CD4-positive, alpha-beta T cell (primary cell): Measurements from ENCODE around the gene ZFYVE1. TPM values are rescaled to one million over a fixed set of nuclear protein-coding genes. Genes with fewer than 3 reads are reported as not detected.
"Not testable (repeated sequence)": the region's sequence is repeated elsewhere in the genome, so short reads cannot be mapped to it uniquely, and the experiment has no call there.

Source experiments
- ATAC-seq: fragments of 200-7000 bp; cut with Tn5 transposase; one replicate; pipeline ENCODE4 v1.10.0; 2022; ENCODE audit warnings: mild to moderate bottlenecking; ENCODE audit not compliant: poor library complexity
- CTCF ChIA-PET: fragments of 350-600 bp; sonication (Branson Sonifier 250); formaldehyde crosslinking; loops from one replicate; lab custom pipeline; 2021; ENCODE audit warnings: antibody characterized with exemption, inconsistent platforms; lab: Charles Lee
- POLR2A ChIA-PET: fragments of 350-600 bp; sonication (Branson Sonifier 250); formaldehyde crosslinking; loops from one replicate; lab custom pipeline; 2021; ENCODE audit warnings: antibody characterized with exemption, inconsistent platforms; lab: Charles Lee
- DNase-seq, 14 experiments: peaks; one replicate each; pipeline ENCODE4 v3.0.0-alpha.2; 2013 to 2020; ENCODE audit warnings: mixed read lengths in 2 of 14
- H3K27ac ChIP-seq, 2 donors: one replicate each; pipeline versions ENCODE4 v1.5.1 to v1.7.0; 2013; ENCODE audit warnings: low read length in 2 of 2, low read depth in 1 of 2, mild to moderate bottlenecking in 1 of 2
- H3K27me3 ChIP-seq, 2 experiments: 1 replicate in 1 of 2; 2 replicates in 1 of 2; pipeline versions ENCODE4 v1.6.1 to v1.7.0; 2013; ENCODE audit warnings: low read length in 2 of 2, control low read depth in 1 of 2, mild to moderate bottlenecking in 1 of 2, moderate library complexity in 1 of 2; ENCODE audit not compliant: insufficient read depth in 2 of 2, control insufficient read depth in 1 of 2
- H3K36me3 ChIP-seq: one replicate; pipeline ENCODE4 v1.6.1; 2013; ENCODE audit warnings: low read length, control low read depth; ENCODE audit not compliant: insufficient read depth
- H3K4me1 ChIP-seq: one replicate; pipeline ENCODE4 v1.6.1; 2013; ENCODE audit warnings: low read length, control low read depth; ENCODE audit not compliant: insufficient read depth
- H3K4me3 ChIP-seq: one replicate; pipeline ENCODE4 v1.5.1; 2013; ENCODE audit warnings: mild to moderate bottlenecking, low read length, moderate library complexity
- H3K9me3 ChIP-seq, 2 experiments: 1 replicate in 1 of 2; 2 replicates in 1 of 2; pipeline versions ENCODE4 v1.6.1 to v1.7.0; 2013; ENCODE audit warnings: low read length in 2 of 2, mild to moderate bottlenecking in 2 of 2, control low read depth in 1 of 2, moderate library complexity in 1 of 2; ENCODE audit not compliant: control insufficient read depth in 1 of 2, insufficient read depth in 1 of 2
- H3K27ac Mint-ChIP-seq: one replicate; pipeline ENCODE4 v1.8.0; 2020; ENCODE audit warnings: mixed read lengths
- H3K27me3 Mint-ChIP-seq: one replicate; pipeline ENCODE4 v1.8.0; 2021; ENCODE audit warnings: mixed read lengths
- H3K36me3 Mint-ChIP-seq: one replicate; pipeline ENCODE4 v1.8.0; 2021; ENCODE audit warnings: low read depth, mixed read lengths
- H3K4me1 Mint-ChIP-seq: one replicate; pipeline ENCODE4 v1.8.0; 2021; ENCODE audit warnings: low read depth, mixed read lengths
- H3K4me3 Mint-ChIP-seq: one replicate; pipeline ENCODE4 v1.8.0; 2020; ENCODE audit warnings: mild to moderate bottlenecking, mixed read lengths
- H3K9me3 Mint-ChIP-seq: one replicate; pipeline ENCODE4 v1.8.0; 2020; ENCODE audit warnings: mixed read lengths
- intact Hi-C, 2 experiments: fragments of 100-400 bp; cut with DNase I in 1 of 2; cut with micrococcal nuclease in 1 of 2; formaldehyde crosslinking; loops; one replicate each; pipeline versions ENCODE4 v1.15.1 to v1.9.0; 2023 to 2025; cut with DNase I, micrococcal nuclease
- total RNA-seq, 174 experiments: library from RNA in 2 of 174; stranded (reverse) in 2 of 174; gene quantifications; one replicate each; pipeline ENCODE4 v1.2.3 and lab custom pipeline; 2021 to 2026
- TF ChIP-seq, protein P1 (sequence below): fragments of 200-600 bp; IDR thresholded peaks from one replicate; pipeline ENCODE4 v1.8.0; 2022; ENCODE audit warnings: antibody characterized with exemption, mild to moderate bottlenecking

ZFYVE1 gene
- total RNA-seq, 2 experiments from 2014 or later, result 9.3 to 10.9 TPM

DNA sequence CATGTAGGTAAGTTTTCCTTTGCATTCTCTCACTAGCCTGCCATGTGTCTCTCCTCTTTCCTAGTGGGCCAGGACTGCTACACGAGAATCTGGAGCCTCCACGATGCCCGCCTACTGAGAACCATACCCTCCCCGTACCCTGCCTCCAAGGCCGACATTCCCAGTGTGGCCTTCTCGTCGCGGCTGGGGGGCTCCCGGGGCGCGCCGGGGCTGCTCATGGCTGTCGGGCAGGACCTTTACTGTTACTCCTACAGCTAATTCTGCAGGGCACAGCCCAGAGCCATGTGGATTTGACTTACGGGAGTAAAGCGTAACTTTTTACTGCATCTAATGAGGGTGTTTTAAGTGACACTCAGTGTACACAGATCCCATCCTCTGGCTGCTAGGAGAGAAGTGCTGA, 68.4 kb downstream of the ZFYVE1 start:
- H3K27ac Mint-ChIP-seq, result no peak overlapping the region
- no peaks in the 10 kb centered on the region for H3K9me3 Mint-ChIP-seq
- peaks cover 57% of the 10 kb centered on the region for H3K36me3 ChIP-seq

GRCh38 chr14:72957213-72957612, 69.7 kb downstream of the ZFYVE1 start:
- CTCF ChIA-PET, result no interaction called here
- H3K36me3 Mint-ChIP-seq, result peaks cover 82% of the 10 kb centered on the region
- no peaks in the 10 kb centered on the region for H3K4me1 Mint-ChIP-seq

More for the DNA sequence above, 68.4 kb downstream of the ZFYVE1 start:
- DNase-seq, result no peak
- Histone ChIP-seq H3K4me1 (no peaks in the 10 kb centered on the region), H3K4me3 (no peak overlapping the region), H3K9me3 (no peaks in the 10 kb centered on the region), H3K27ac (no peak overlapping the region), H3K27me3 (no peaks in the 10 kb centered on the region)
- intact Hi-C loops, result no loop called here
- H3K4me1 Mint-ChIP-seq, result no peaks in the 10 kb centered on the region
- TF ChIP-seq, protein P1, sequence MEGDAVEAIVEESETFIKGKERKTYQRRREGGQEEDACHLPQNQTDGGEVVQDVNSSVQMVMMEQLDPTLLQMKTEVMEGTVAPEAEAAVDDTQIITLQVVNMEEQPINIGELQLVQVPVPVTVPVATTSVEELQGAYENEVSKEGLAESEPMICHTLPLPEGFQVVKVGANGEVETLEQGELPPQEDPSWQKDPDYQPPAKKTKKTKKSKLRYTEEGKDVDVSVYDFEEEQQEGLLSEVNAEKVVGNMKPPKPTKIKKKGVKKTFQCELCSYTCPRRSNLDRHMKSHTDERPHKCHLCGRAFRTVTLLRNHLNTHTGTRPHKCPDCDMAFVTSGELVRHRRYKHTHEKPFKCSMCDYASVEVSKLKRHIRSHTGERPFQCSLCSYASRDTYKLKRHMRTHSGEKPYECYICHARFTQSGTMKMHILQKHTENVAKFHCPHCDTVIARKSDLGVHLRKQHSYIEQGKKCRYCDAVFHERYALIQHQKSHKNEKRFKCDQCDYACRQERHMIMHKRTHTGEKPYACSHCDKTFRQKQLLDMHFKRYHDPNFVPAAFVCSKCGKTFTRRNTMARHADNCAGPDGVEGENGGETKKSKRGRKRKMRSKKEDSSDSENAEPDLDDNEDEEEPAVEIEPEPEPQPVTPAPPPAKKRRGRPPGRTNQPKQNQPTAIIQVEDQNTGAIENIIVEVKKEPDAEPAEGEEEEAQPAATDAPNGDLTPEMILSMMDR, result no peak
- POLR2A ChIA-PET, result no interaction called here
- peaks cover 89% of the 10 kb centered on the region for H3K36me3 Mint-ChIP-seq
- ATAC-seq, result no peak
- H3K27me3 Mint-ChIP-seq, result no peaks in the 10 kb centered on the region
- CTCF ChIA-PET, result no interaction called here
- no peak overlapping the region for H3K4me3 Mint-ChIP-seq

DNA sequence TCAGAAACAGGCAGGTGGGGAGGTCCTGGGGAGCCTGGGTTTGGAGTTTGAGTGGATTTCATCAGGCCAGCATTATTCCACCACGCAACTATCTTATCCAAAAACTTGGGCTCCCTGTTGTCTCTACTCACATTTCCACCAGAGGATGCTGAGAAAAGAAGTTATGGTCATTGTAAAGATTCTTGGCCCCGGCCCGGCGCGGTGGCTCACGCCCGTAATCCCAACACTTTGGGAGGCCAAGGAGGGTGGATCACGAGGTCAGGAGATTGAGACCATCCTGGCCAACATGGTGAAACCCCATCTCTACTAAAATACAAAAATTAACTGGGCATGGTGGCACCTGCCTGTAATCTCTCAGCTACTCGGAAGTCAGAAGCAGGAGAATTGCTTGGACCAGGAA, 70.2 kb downstream of the ZFYVE1 start:
- H3K4me1 ChIP-seq, H3K4me1 Mint-ChIP-seq, CTCF ChIA-PET, H3K4me3 Mint-ChIP-seq, H3K4me3 ChIP-seq, H3K27ac Mint-ChIP-seq, H3K9me3 ChIP-seq, ATAC-seq, H3K27ac ChIP-seq, POLR2A ChIA-PET, DNase-seq, H3K27me3 ChIP-seq, intact Hi-C loops, H3K9me3 Mint-ChIP-seq, H3K27me3 Mint-ChIP-seq: not testable (repeated sequence)
- H3K36me3 ChIP-seq, result peaks cover 63% of the 10 kb centered on the region
- peaks cover 82% of the 10 kb centered on the region for H3K36me3 Mint-ChIP-seq

More at GRCh38 chr14:72957213-72957612, 69.7 kb downstream of the ZFYVE1 start:
- Histone ChIP-seq H3K27me3 (no peaks in the 10 kb centered on the region), H3K36me3 (peaks cover 59% of the 10 kb centered on the region), H3K9me3 (no peaks in the 10 kb centered on the region), H3K4me1 (no peaks in the 10 kb centered on the region), H3K27ac (no peak overlapping the region), H3K4me3 (no peak overlapping the region)
- Mint-ChIP-seq H3K4me3 (no peak overlapping the region), H3K9me3 (no peaks in the 10 kb centered on the region), H3K27me3 (no peaks in the 10 kb centered on the region), H3K27ac (no peak overlapping the region)
- POLR2A ChIA-PET, result interaction anchor here (0.7 kb wide), 1 partner anchor 9 kb away, joined by 3 read pairs; no protein-coding TSS in a partner anchor
- intact Hi-C loops, result no loop called here
- no peak for DNase-seq
- no peak for ATAC-seq
- TF ChIP-seq, protein P1, result no peak

GRCh38 chr14:72952171-72952570, 74.7 kb downstream of the ZFYVE1 start:
- H3K27ac ChIP-seq, result no peak overlapping the region
- intact Hi-C loops, result no loop called here
- DNase-seq (no peak), ATAC-seq (no peak)
- no peaks in the 10 kb centered on the region for H3K4me1 ChIP-seq
- Mint-ChIP-seq H3K4me1 (no peaks in the 10 kb centered on the region), H3K4me3 (no peak overlapping the region), H3K27ac (no peak overlapping the region), H3K27me3 (no peaks in the 10 kb centered on the region), H3K36me3 (peaks cover 68% of the 10 kb centered on the region), H3K9me3 (no peaks in the 10 kb centered on the region)
- TF ChIP-seq, protein P1, result no peak
- no peaks in the 10 kb centered on the region for H3K9me3 ChIP-seq
- CTCF ChIA-PET, result no interaction called here
- POLR2A ChIA-PET, result no interaction called here
- no peaks in the 10 kb centered on the region for H3K27me3 ChIP-seq
- peaks cover 34% of the 10 kb centered on the region for H3K36me3 ChIP-seq
- no peak overlapping the region for H3K4me3 ChIP-seq
